GM21526 (cell line): ENCODE data around the gene OR51B2.
A peak's percentile ranks its signal among the peaks of the same experiment; 100 is the strongest.
"Not testable (repeated sequence)": the region's sequence is repeated elsewhere in the genome, so short reads cannot be mapped to it uniquely, and the experiment has no call there.

ENCODE experiments used
- ATAC-seq: cut with Tn5 transposase; IDR thresholded peaks from one replicate; pipeline ENCODE4 v1.9.1; 2021; ENCODE audit warnings: moderate library complexity; ENCODE audit not compliant: unreplicated experiment, low FRiP score

OR51B2 gene

DNA sequence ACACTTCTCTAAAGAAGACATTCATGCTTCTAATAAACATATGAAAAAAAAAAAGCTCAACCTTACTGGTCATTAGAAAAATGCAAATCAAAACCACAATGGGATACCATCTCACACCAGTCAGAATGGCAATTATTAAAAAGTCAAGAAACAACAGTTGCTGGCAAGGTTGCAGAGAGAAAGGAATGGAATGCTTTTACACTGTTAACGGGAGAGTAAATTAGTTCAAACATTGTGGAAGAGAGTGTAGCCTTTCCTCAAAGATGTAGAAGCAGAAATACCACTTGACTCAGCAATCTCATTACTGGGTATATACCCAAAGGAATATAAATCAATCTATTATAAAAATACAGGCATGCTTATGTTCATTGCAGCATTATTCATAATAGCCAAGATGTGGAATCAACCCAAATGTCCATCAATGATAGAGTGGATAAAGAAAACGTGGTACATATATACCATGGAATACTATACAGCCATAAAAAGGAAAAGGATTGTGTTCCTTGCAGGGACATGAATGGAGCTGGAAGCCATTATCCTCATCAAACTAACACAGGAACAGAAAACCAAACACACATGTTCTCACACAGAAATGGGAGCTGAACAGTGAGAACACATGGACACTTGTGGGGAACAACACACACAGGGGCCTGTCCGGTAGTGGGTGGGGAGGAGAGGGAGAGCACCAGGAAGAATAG, 10.6 kb downstream of the OR51B2 start:
- ATAC-seq: not testable (repeated sequence)

GRCh38 chr11:5310423-5310822, 13.7 kb downstream of the OR51B2 start:
- ATAC-seq: no peak

GRCh38 chr11:5307256-5308019, 16.7 kb downstream of the OR51B2 start:
- ATAC-seq: no peak

- no peak for ATAC-seq
These were observed 20.1 kb downstream of the OR51B2 start for GRCh38 chr11:5304046-5304445.

DNA sequence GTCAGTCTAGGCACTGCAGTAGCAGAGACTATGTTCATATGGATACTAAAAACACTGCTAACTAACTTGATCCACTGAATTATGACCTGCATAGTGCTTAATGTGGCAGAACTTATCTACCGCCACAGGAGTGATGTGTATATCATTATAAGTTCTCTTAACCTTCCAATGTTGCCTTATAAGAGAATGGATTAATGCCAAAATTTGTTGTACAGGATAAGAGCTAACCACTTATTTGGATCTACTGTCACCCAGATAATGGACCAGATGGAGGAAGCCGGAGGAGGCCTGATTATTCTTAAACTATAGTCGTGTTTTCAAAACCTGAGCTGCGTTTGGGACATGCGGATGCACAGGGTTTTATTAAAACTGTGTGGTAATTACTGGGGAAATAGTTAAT, 20.5 kb downstream of the OR51B2 start:
- no peak for ATAC-seq

DNA sequence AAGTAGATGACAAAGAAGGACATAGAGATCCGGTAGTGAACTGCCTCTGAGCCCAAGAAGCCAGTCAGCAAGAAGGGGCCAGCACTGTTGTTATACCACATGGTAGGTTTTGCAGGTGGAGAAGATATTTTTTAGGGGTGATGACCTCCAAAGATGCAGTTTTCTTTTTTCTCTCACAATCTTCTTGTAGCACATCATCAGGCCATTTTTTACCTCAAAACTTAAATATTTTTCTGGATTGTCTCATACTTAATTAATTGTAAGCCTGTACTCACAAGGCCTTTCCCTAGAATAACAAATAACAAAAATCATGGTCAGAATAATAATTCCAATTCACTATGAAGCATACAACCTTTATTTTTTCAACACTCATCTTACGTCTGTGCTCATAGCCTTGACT, 22.3 kb downstream of the OR51B2 start, which contains the start of gene OR51B4:
OR51B4 (minus strand) TSS at position 101 of the 400 bp plus-strand sequence; CDS start at position 101, 0 bp downstream.
- ATAC-seq: no peak

DNA sequence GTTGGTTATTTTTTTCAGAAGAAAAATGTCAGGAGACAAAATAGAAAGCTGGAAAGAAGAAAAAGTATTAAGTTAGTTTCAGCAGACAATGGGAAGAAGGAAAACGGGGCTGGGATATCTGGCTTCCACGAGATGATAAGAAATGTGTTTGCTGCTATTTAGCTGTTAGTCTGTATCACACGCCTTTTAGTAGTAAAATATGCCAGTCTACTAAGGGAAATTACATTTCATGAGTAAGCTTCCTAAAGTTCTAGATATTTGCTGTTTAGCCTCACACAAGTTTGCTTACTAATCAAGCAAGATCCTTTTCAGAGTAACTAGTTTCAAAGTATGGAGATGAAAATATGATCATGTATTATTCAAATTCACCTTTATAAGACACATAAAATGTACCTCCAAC, 23.8 kb downstream of the OR51B2 start:
- ATAC-seq: no peak

- ATAC-seq: no peak
These were observed 25.6 kb downstream of the OR51B2 start for GRCh38 chr11:5298451-5298850.

DNA sequence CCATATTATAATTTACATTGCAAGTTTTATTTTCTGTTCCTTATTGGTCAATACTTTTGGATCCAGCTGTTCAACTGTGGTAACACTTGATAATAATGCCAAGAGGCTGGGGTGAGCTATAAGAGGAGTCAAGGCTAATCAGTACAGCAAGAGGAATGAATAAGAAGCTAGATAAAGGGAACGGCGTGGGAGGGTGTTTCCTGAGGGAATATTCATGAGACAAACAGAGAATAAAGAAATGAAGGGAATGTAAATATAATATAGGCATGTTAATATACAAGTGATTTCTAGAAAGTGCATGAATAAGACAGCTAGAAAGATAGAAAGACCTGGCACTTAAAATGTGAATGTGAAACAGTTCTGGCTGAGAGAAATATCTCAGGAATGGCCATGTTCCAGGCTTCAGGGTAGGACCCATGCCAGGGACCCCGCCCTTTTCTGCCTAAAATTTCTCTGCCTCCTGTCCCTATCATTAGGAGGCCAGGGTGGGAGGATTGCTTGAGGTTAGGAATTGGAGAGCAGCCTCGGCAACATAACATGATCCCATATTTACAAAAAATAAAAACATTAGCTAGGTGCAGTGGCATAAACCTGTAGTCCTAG, 26.3 kb downstream of the OR51B2 start:
- no peak for ATAC-seq

DNA sequence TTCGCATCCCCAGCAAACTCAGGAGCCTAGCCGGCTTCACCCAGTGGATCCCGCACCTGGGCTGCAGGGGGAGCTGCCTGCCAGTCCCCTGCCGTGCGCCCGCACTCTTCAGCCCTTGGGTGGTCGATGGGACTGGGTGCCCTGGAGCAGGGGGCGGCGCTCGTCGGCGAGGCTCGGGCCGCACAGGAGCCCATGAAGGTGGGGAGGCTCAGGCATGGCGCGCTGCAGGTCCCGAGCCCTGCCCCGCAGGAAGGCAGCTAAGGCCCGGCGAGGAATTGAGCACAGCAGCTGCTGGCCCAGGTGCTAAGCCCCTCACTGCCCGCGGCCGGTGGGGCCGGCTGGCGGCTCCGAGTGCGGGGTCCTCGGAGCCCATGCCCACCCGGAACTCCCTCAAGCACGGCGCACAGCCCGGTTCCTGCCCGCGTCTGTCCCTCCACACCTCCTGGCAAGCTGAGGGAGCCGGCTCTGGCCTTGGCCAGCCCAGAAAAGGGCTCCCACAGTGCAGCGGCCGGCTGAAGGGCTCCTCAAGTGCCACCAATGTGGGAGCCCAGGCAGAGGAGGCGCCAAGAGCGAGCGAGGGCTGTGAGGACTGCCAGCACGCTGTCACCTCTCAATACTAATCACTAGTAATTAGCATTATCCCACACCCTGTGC, 29.6 kb downstream of the OR51B2 start:
- not testable (repeated sequence) for ATAC-seq

GRCh38 chr11:5293028-5293427, 31.1 kb downstream of the OR51B2 start:
- no peak for ATAC-seq

DNA sequence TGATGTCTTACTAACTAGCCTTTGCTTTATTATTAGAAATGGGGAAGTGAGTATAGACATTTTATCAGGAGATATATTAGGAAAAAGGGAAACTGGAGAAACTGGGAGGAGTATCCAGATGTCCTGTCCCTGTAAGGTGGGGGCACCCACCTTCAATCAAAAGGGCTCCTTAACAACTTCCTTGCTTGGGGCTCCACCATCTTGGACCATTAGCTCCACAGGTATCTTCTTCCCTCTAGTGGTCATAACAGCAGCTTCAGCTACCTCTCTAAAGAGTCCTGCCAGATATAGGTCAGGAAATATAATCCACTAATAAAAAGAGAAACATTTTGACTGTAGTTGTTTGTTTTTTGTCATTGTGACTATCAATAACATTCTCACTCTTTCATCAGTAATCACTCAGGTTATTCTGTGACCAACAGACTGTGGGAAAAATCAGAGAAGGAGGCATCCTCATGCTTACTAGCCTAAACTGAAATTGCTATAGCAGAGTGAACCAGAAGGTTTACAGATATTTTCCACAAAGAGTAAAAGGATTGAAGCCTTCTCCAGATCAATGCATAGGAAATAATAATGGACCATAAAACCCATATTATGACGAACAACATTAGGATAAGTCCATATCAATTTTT, 32.8 kb downstream of the OR51B2 start:
- ATAC-seq: peak; percentile 98

DNA sequence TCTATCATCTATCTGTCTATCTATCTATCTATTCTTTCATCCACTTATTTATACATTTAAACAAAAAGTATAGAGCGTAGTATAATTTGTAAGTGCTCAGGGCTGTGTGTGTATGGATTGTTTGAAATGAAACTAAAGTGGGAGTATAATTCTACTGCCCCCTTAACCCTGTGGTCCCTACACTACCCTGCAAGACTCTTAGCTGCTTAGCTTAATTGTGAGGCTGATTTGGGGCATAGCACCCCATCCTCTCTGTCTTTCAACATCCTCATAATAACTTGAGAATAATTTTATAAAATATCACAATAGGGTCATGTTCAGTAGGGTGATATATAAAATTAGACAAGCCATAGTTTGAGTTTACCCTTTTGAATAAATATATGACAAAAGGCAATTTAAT, 34.0 kb downstream of the OR51B2 start:
- ATAC-seq: no peak

DNA sequence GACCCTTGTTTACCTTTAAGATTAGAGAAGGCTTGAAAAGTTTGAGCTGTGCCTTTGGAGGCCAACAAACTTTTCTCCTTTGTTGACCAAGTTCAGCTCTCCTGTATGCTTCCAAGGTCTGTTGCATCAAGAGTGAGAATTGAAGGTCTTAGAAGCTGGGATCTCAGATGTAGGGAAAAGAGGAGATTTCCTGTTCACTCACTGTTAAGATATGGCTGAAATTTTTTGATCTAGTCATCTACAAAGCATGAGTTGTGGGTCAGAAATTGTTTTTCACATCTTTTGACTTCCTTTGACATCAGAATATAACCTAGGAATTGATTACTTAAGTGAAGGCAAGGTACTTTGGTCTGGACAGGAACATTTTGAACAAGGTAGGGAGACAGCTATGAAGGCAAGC, 34.4 kb downstream of the OR51B2 start:
- no peak for ATAC-seq

- ATAC-seq: no peak
These were observed 35.1 kb downstream of the OR51B2 start for GRCh38 chr11:5288906-5289550.

- ATAC-seq: no peak
These were observed 35.8 kb downstream of the OR51B2 start for GRCh38 chr11:5288108-5288905.

GRCh38 chr11:5286901-5287300, 37.2 kb downstream of the OR51B2 start:
- no peak for ATAC-seq

- ATAC-seq: no peak
These were observed 37.7 kb downstream of the OR51B2 start for GRCh38 chr11:5286351-5286750.

DNA sequence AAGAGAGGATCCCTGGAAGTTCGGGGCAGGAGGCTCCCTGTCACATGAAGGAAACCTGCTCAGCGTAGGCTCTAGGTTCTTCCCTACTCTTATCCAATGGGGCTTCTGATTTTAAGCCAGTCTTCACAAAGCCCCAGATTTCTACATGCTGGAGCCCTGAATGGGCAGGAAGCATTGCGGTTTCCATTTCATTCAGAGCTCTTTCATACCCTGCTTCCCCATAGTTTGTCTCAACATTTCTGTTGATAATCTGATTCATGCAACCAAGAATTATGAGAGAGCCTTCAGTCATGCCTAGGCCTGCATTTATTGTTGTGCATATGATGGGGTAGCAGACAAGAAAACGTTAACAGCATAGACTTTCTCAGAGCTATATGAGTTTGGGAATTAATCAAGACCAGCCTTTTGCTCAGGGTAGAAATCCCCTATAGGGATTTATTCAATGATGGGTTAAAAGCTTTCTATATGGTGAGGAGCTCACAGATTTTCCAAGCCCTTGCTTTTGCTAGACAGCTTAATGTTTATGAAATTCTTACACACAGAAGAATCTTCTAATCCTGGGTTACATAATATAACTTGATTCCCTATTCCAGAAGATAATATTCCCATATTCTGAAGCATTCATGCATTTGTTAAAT, 38.3 kb downstream of the OR51B2 start:
- ATAC-seq: no peak
